SH-SY5Y (cell line): ENCODE data around the gene ANKRD12.

Experiments used
- GATA2 ChIP-seq: IDR thresholded peaks from 2 replicates; pipeline ENCODE4 v1.6.1; 2011; ENCODE audit warnings: mild to moderate bottlenecking, low read depth, low read length
- GATA3 ChIP-seq: IDR thresholded peaks from 2 replicates; pipeline ENCODE4 v1.6.1; 2011; ENCODE audit warnings: low read depth, mild to moderate bottlenecking, low read length, moderate library complexity

DNA sequence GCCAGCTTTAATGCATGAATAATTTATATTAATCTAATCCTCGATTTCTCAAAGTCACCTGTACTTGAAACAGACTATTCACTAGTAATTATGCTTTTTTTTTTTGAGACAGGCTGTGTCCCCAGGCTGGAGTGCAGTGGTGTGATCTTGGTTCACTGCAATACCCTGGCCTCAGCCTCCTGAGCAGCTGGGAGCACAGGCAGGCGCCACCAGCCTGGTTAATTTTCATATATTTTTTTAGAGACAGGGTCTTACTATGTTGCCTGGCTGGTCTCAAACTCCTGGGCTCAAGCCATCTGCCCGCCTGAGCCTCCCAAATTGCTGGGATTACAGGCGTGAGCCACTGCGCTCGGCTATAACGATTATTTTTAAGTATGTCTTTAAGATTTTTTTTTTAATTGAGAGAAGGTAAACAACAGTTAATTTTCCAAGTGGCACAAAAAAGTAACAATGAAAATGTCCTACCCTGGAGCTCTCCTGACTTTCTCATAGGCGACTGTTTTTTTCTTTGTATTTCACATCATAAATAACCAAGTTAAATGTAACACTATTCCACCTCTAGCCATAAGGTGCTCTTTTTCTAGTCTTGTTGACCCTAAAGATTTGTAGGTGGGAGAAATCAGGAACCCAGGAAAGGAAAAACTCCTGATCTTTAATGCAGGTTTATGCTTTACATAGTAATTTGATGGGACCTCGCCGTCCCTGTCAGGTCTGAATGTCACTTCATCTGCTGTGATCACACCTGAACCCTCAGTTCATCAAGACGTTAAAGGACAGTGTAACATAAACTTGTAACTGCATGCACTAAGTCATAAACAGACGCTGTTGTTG, 1.3 kb upstream of the ANKRD12 start:
- TF ChIP-seq GATA2 (no peak), GATA3 (no peak)
